ENCODE measurements around the gene MIER2.
"Not testable (repeated sequence)": the region's sequence is repeated elsewhere in the genome, so short reads cannot be mapped to it uniquely, and the experiment has no call there.

MIER2 gene, protein sequence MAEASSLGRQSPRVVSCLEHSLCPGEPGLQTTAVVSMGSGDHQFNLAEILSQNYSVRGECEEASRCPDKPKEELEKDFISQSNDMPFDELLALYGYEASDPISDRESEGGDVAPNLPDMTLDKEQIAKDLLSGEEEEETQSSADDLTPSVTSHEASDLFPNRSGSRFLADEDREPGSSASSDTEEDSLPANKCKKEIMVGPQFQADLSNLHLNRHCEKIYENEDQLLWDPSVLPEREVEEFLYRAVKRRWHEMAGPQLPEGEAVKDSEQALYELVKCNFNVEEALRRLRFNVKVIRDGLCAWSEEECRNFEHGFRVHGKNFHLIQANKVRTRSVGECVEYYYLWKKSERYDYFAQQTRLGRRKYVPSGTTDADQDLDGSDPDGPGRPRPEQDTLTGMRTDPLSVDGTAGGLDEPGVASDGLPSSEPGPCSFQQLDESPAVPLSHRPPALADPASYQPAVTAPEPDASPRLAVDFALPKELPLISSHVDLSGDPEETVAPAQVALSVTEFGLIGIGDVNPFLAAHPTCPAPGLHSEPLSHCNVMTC

DNA sequence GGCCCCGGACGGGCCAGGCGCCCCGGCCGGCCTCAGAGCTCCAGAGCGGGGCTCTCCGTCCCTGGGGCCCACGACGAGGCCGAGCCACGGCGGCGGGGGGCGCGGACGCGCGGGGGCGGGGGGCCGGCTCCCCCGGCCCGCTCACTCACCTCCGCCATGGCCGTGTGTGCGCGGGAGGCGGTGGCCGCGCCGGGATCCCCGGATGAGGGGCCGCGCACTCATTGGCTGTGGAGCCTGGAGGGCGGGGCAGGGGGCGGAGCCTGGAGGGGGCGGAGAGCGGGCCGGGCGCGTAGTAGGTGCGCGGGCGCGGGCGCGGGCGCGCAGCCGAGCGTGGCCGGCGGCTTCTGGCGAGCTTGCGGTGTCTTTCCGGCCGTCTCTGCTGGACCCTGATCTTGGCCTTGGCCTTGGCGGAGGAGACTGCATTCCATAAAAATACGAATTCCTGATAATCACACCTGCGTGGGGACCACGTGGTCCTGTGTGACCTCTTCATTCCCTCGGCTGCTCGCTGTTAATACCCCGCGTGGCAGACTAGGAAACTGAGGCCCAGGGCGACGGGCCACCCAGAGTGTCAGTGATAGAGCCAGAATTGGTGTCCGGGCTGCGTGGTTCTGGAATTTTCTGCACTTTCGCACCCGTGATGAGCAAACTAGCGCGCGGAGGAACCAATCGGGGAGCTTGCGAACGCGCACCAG is at the start of gene MIER2:
MIER2 (minus strand) TSS at position 172 of the 695 bp plus-strand sequence; CDS start at position 158, 14 bp downstream.
- peak; percentile 65 to 87 for DNase-seq (ENCODE audit: extremely low read depth in 1 of 2, low read depth in 1 of 2)

GRCh38 chr19:393560-393959 is 49.0 kb upstream of the MIER2 start:
- DNase-seq (ENCODE audit: extremely low read depth in 1 of 2, low read depth in 1 of 2), result not testable (repeated sequence)

GRCh38 chr19:392375-392970 is 47.9 kb upstream of the MIER2 start:
- DNase-seq (ENCODE audit: extremely low read depth in 1 of 2, low read depth in 1 of 2), result no peak

DNA sequence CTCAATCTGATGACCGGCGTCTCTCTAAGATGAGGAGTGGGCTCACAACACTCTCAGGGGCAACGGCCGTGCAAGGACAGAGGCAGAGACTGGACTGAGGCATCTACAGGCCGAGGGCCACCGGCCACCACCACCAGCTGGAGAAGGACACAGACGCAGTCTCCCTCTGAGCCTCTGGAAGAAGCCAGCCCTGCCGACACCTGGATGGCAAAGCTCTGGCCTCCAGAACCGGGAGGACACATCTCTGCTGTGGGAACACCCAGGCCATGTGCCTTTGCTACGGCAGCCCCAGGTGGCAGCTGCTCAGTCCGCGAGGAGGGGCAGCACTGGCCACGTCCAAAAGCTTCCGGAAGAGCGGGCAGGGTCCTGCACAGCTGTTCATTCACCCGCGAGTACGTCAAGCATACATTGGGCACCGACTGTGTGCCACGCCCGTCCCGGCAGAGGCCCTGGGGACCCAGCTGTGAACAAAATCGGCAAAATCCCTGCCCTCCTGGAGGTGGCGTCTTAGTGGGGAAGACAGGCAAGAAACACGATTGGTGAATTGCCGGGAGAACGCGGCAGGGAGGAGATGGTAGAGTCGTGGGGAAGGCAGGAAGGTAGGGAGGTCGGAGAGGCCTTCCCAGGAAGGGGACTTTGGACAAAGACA is 47.3 kb upstream of the MIER2 start:
- DNase-seq (ENCODE audit: extremely low read depth in 1 of 2, low read depth in 1 of 2), result no peak

DNA sequence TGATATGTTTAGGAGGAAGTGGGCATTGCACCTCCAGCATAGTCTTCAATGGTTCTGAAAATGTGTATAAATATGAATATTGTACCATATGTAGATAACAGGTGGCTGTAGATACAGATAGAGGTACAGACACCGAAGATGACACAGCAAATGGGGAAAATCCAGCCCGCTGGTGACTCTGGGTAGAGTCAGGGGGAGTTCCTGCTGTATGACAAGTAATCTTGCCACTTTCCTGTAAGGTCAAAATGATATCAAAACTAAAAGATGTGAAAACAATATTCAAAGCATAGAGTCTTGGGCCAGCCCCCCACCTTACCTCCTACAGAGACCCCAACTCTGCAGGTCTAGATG is 46.6 kb upstream of the MIER2 start:
- DNase-seq (ENCODE audit: extremely low read depth in 1 of 2, low read depth in 1 of 2), result no peak

- no peak for DNase-seq (ENCODE audit: extremely low read depth in 1 of 2, low read depth in 1 of 2)
Measured at GRCh38 chr19:390386-391206, 46.0 kb upstream of the MIER2 start.

DNA sequence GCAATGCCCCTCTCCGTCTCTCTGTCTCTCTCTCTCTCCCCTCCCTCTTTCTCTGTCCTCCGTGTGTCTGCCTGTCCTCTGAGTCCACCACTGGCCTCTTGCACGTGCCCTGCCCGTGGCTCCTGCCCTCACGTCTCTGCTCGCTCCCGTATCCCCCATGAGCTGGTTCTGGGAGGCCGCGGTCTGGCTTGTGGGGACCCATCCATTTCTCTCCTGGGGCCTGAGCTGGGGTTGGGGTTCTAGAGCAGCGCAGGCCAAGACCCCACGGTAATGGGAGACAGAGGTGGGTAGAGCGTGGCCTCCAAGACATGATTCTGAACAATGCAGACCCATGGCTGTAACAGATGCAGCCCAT is 45.3 kb upstream of the MIER2 start:
- DNase-seq (ENCODE audit: extremely low read depth in 1 of 2, low read depth in 1 of 2), result no peak

- DNase-seq (ENCODE audit: extremely low read depth in 1 of 2, low read depth in 1 of 2), result no peak
Measured at GRCh38 chr19:389255-389934, 44.8 kb upstream of the MIER2 start.

GRCh38 chr19:388691-389090 is 44.1 kb upstream of the MIER2 start:
- DNase-seq (ENCODE audit: extremely low read depth in 1 of 2, low read depth in 1 of 2), result no peak

- DNase-seq (ENCODE audit: extremely low read depth in 1 of 2, low read depth in 1 of 2), result no peak
Measured at GRCh38 chr19:387777-388176, 43.2 kb upstream of the MIER2 start.

DNA sequence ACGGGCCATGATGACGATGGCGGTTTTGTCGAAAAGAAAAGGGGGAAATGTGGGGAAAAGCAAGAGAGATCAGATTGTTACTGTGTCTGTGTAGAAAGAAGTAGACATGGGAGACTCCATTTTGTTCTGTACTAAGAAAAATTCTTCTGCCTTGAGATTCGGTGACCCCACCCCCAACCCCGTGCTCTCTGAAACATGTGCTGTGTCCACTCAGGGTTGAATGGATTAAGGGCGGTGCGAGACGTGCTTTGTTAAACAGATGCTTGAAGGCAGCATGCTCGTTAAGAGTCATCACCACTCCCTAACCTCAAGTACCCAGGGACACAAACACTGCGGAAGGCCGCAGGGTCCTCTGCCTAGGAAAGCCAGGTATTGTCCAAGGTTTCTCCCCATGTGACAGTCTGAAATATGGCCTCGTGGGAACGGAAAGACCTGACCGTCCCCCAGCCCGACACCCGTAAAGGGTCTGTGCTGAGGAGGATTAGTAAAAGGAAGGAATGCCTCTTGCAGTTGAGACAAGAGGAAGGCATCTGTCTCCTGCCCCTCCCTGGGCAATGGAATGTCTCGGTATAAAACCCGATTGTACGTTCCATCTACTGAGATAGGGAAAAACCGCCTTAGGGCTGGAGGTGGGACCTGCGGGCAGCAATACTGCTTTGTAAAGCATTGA is 42.2 kb upstream of the MIER2 start:
- not testable (repeated sequence) for DNase-seq (ENCODE audit: extremely low read depth in 1 of 2, low read depth in 1 of 2)

DNA sequence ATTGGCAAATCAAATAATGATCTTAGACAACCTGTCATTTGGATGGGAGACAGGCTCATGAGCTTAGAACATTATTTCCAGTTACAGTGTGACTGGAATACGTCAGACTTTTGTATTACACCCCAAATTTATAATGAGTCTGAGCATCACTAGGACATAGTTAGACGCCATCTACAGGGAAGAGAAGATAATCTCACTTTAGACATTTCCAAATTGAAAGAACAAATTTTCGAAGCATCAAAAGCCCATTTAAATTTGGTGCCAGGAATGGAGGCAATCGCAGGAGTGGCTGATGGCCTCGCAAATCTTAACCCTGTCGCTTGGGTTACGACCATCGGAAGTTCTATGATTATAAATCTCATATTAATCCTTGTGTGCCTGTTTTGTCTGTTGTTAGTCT is 41.6 kb upstream of the MIER2 start:
- not testable (repeated sequence) for DNase-seq (ENCODE audit: extremely low read depth in 1 of 2, low read depth in 1 of 2)

GRCh38 chr19:384799-385169 is 40.2 kb upstream of the MIER2 start:
- no peak for DNase-seq (ENCODE audit: extremely low read depth in 1 of 2, low read depth in 1 of 2)

GRCh38 chr19:383922-384798 is 39.6 kb upstream of the MIER2 start:
- DNase-seq (ENCODE audit: extremely low read depth in 1 of 2, low read depth in 1 of 2), result no peak

DNA sequence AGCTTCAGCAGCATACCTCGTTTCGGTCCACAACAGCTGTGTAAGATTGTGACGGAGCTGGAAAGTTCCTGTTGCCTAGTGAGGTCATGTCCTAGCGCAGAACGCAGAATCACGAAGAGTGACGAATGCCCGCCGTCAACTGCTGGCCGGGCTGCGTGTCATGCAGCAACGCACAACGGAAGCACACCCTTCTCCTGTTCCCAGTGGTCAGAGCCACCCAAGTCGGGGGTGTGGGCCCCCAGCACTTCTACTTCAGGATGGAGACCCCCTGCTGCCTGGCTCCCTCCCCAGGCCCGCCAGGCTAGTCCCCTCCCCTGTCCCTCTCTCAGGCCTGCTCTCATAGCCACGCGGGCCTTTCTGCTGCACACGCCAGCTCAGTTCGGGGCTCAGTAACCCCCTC is 38.4 kb upstream of the MIER2 start:
- no peak for DNase-seq (ENCODE audit: extremely low read depth in 1 of 2, low read depth in 1 of 2)

DNA sequence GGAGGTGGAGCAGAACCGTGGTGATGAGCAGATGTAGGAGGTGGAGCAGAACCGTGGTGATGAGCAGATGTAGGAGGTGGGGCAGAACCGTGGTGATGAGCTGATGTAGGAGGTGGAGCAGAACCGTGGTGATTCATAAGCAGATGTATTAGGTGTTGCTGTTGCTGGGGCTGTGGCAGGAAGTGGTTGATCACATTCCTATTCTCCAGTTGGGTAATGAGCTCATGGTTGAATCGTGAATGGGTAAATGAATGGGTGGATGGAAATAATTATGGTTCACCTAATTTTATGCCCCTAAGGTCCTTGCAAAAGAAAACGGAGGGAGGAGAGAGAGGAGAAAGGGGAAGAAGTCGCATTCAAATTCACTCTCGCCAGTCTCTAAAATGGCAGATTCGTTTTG is 38.0 kb upstream of the MIER2 start:
- not testable (repeated sequence) for DNase-seq (ENCODE audit: extremely low read depth in 1 of 2, low read depth in 1 of 2)

DNA sequence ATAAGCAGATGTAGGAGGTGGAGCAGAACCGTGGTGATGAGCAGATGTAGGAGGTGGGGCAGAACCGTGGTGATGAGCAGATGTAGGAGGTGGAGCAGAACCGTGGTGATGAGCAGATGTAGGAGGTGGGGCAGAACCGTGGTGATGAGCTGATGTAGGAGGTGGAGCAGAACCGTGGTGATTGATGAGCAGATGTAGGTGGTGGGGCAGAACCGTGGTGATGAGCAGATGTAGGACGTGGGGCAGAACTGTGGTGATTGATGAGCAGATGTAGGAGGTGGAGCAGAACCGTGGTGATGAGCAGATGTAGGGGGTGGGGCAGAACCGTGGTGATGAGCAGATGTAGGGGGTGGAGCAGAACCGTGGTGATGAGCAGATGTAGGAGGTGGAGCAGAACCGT is 37.3 kb upstream of the MIER2 start:
- not testable (repeated sequence) for DNase-seq (ENCODE audit: extremely low read depth in 1 of 2, low read depth in 1 of 2)

- not testable (repeated sequence) for DNase-seq (ENCODE audit: extremely low read depth in 1 of 2, low read depth in 1 of 2)
Measured at GRCh38 chr19:380618-381219, 36.1 kb upstream of the MIER2 start.

All from activated CD8-positive, alpha-beta memory T cell treated with anti-CD3 and anti-CD28 coated beads for 1 hour (primary cell).